IMR-90 (cell line): ENCODE measurements around the gene ZNF471. TPM values are rescaled to one million over a fixed set of nuclear protein-coding genes. Genes with fewer than 3 reads are reported as not detected.

Experiments
- ATAC-seq: fragments of 200-7000 bp; cut with Tn5 transposase; 2 replicates; pipeline ENCODE4 v1.9.1; 2020; ENCODE audit warnings: low read depth, mild to moderate bottlenecking, moderate library complexity
- BruUV-seq: library from RNA; stranded (reverse); fragments of 400-500 nt; replicated peaks from 2 replicates; lab custom pipeline; 2021; lab: Mats Ljungman, UMichigan
- CTCF ChIA-PET: fragments of 300-600 bp; formaldehyde crosslinking; extraction: SDS; loops from one replicate; lab custom pipeline; 2021; ENCODE audit warnings: antibody characterized with exemption; lab: Yijun Ruan, JAX
- POLR2A ChIA-PET: fragments of 300-600 bp; sonication (Branson Sonifier 250); formaldehyde crosslinking; loops from one replicate; lab custom pipeline; 2022; ENCODE audit warnings: antibody characterized with exemption; ENCODE audit not compliant: unreplicated experiment; lab: Charles Lee
- DNase-seq: peaks from one replicate; pipeline ENCODE4 v3.0.0; 2013
- H2AFZ ChIP-seq: replicated peaks from 2 replicates; pipeline ENCODE3; 2013; ENCODE audit warnings: low read length, mild to moderate bottlenecking; ENCODE audit not compliant: poor library complexity
- H2AK5ac ChIP-seq: 2 replicates; pipeline ENCODE4 v1.6.1; 2013; ENCODE audit warnings: low read depth, low read length, inconsistent platforms
- H2AK9ac ChIP-seq: replicated peaks from 2 replicates; pipeline ENCODE3; 2013; ENCODE audit warnings: mild to moderate bottlenecking, low read depth, low read length, moderate library complexity; ENCODE audit not compliant: poor library complexity
- H2BK120ac ChIP-seq: 2 replicates; pipeline ENCODE4 v1.6.1; 2013; ENCODE audit warnings: low read depth, low read length, inconsistent platforms
- H2BK15ac ChIP-seq: 3 replicates; pipeline ENCODE4 v1.6.1; 2013; ENCODE audit warnings: low read depth, low read length, inconsistent platforms
- H2BK20ac ChIP-seq: 2 replicates; pipeline ENCODE4 v1.6.1; 2013; ENCODE audit warnings: low read depth, mild to moderate bottlenecking, inconsistent platforms, low read length, moderate library complexity
- H2BK5ac ChIP-seq: 2 replicates; pipeline ENCODE4 v1.6.1; 2013; ENCODE audit warnings: mild to moderate bottlenecking, low read depth, low read length, inconsistent platforms; ENCODE audit not compliant: poor library complexity, severe bottlenecking
- H3K14ac ChIP-seq: replicated peaks from 2 replicates; pipeline ENCODE4 v1.6.1; 2013; ENCODE audit warnings: low read depth, low read length, inconsistent platforms
- H3K18ac ChIP-seq: 2 replicates; pipeline ENCODE4 v1.6.1; 2013; ENCODE audit warnings: low read depth, low read length, control low read depth
- H3K23ac ChIP-seq: 2 replicates; pipeline ENCODE4 v1.6.1; 2013; ENCODE audit warnings: low read depth, low read length, inconsistent platforms
- H3K27ac ChIP-seq: 2 replicates; pipeline ENCODE4 v1.5.1; 2013; ENCODE audit warnings: mild to moderate bottlenecking, control low read depth, low read length; ENCODE audit not compliant: insufficient read depth
- H3K27me3 ChIP-seq: 2 replicates; pipeline ENCODE4 v1.6.1; 2013; ENCODE audit warnings: low read length; ENCODE audit not compliant: control insufficient read depth, insufficient read depth
- H3K36me3 ChIP-seq: 2 replicates; pipeline ENCODE4 v1.6.1; 2013; ENCODE audit warnings: low read length, mixed read lengths; ENCODE audit not compliant: control insufficient read depth, insufficient read depth
- H3K4ac ChIP-seq: 2 replicates; pipeline ENCODE4 v1.6.1; 2013; ENCODE audit warnings: low read depth, low read length, inconsistent platforms
- H3K4me1 ChIP-seq: 2 replicates; pipeline ENCODE4 v1.6.1; 2013; ENCODE audit warnings: low read length, mixed read lengths; ENCODE audit not compliant: control insufficient read depth, insufficient read depth
- H3K4me2 ChIP-seq: 2 replicates; pipeline ENCODE4 v1.6.1; 2013; ENCODE audit warnings: low read depth, mild to moderate bottlenecking, control low read depth, low read length, moderate library complexity
- H3K4me3 ChIP-seq: 2 replicates; pipeline ENCODE4 v1.5.1; 2013; ENCODE audit warnings: low read depth, mild to moderate bottlenecking, control low read depth, low read length, moderate library complexity; ENCODE audit not compliant: insufficient read depth
- H3K56ac ChIP-seq: 2 replicates; pipeline ENCODE4 v1.6.1; 2013; ENCODE audit warnings: low read length, inconsistent platforms; ENCODE audit not compliant: insufficient read depth; ENCODE audit errors: extremely low read depth
- H3K79me1 ChIP-seq, 2 experiments: 2 replicates each; pipeline ENCODE4 v1.6.1; 2013; ENCODE audit warnings: low read length in 2 of 2, inconsistent platforms in 1 of 2, low read depth in 1 of 2
- H3K9ac ChIP-seq: 2 replicates; pipeline ENCODE4 v1.6.1; 2013; ENCODE audit warnings: low read depth, low read length, control low read depth
- H3K9me1 ChIP-seq: 2 replicates; pipeline ENCODE4 v1.6.1; 2013; ENCODE audit warnings: low read length, inconsistent platforms; ENCODE audit not compliant: insufficient read depth
- H3K9me3 ChIP-seq: 2 replicates; pipeline ENCODE4 v1.6.1; 2013; ENCODE audit warnings: low read length; ENCODE audit not compliant: control insufficient read depth, insufficient read depth
- H4K20me1 ChIP-seq: 2 replicates; pipeline ENCODE4 v1.6.1; 2013; ENCODE audit warnings: low read length, inconsistent platforms; ENCODE audit not compliant: insufficient read depth
- H4K5ac ChIP-seq: 2 replicates; pipeline ENCODE4 v1.6.1; 2013; ENCODE audit warnings: mild to moderate bottlenecking, low read depth, low read length, control low read depth
- H4K8ac ChIP-seq, 2 experiments: 2 replicates each; pipeline ENCODE4 v1.6.1; 2013; ENCODE audit warnings: low read depth in 2 of 2, low read length in 2 of 2, control low read depth in 1 of 2, inconsistent platforms in 1 of 2
- H4K91ac ChIP-seq: 2 replicates; pipeline ENCODE4 v1.6.1; 2013; ENCODE audit warnings: low read depth, low read length, inconsistent platforms; ENCODE audit not compliant: insufficient read depth
- CTCF ChIP-seq: conservative IDR thresholded peaks from 2 replicates; pipeline ENCODE4 v1.5.1; 2012; ENCODE audit warnings: mild to moderate bottlenecking, low read depth, low read length, improper control_type of control experiment
- ELK1 ChIP-seq: fragments of 150-350 bp; IDR thresholded peaks from 2 replicates; pipeline ENCODE4 v1.6.1; 2016; ENCODE audit warnings: low read depth, mild to moderate bottlenecking, low read length, moderate library complexity, borderline replicate concordance
- FOS ChIP-seq: fragments of 150-350 bp; IDR thresholded peaks from 2 replicates; pipeline ENCODE4 v1.6.1; 2016; ENCODE audit warnings: low read depth, low read length
- RAD21 ChIP-seq: IDR thresholded peaks from 2 replicates; pipeline ENCODE4 v1.6.1; 2012; ENCODE audit warnings: low read length, improper control_type of control experiment
- RCOR1 ChIP-seq: IDR thresholded peaks from 2 replicates; pipeline ENCODE4 v1.6.1; 2012; ENCODE audit warnings: mild to moderate bottlenecking, low read length, improper control_type of control experiment; ENCODE audit not compliant: insufficient replicate concordance
- RFX5 ChIP-seq: IDR thresholded peaks from 2 replicates; pipeline ENCODE4 v1.8.0; 2012; ENCODE audit warnings: low read depth, mild to moderate bottlenecking, low read length, moderate library complexity
- SMC3 ChIP-seq: fragments of 150-350 bp; IDR thresholded peaks from 2 replicates; pipeline ENCODE4 v1.6.1; 2016; ENCODE audit warnings: low read depth, mild to moderate bottlenecking, antibody characterized with exemption, low read length, moderate library complexity
- WGBS, 2 experiments: methylation state at CpG; one replicate each; pipeline versions ENCODE4 v1.1.5 to v1.1.7; 2013; ENCODE audit warnings: missing lambda C conversion rate in 2 of 2; ENCODE audit not compliant: insufficient read length in 1 of 2; ENCODE audit errors: extremely low coverage in 2 of 2; 5-methylcytosine and 5-hydroxymethylcytosine counted together
- dilution Hi-C: fragments of 300-500 bp; cut with HindIII; formaldehyde crosslinking; loops from one replicate; pipeline ENCODE4 v1.14.3; 2018; ENCODE audit warnings: low sequenced_read_pairs; ENCODE audit not compliant: unreplicated experiment
- in situ Hi-C: fragments of 300-500 bp; cut with MboI; formaldehyde crosslinking; loops from 3 replicates; pipeline ENCODE4 v1.14.3; 2019; ENCODE audit warnings: low sequenced_read_pairs, inconsistent platforms, mixed read lengths
- intact Hi-C: fragments of 100-400 bp; cut with micrococcal nuclease; formaldehyde crosslinking; loops from 2 replicates; pipeline ENCODE4 v1.10.0; 2022
- polyA plus RNA-seq, 3 experiments: library from polyadenylated mRNA; depleted of rRNA; stranded (reverse); fragments of >200 nt; gene quantifications; 2 replicates each; pipeline ENCODE4 v1.2.3, GENCODE V29; 2012; ENCODE audit warnings: low replicate concordance in 1 of 3
- total RNA-seq: library from RNA; depleted of rRNA; stranded (reverse); fragments of >200 nt; gene quantifications from 2 replicates; pipeline ENCODE4 v1.2.3, GENCODE V29; 2012

Gene ZNF471
- total and polyA plus RNA-seq, 2 of the 4 experiments (the other 2 are of a cell fraction), result 2.3 to 2.5 TPM

DNA sequence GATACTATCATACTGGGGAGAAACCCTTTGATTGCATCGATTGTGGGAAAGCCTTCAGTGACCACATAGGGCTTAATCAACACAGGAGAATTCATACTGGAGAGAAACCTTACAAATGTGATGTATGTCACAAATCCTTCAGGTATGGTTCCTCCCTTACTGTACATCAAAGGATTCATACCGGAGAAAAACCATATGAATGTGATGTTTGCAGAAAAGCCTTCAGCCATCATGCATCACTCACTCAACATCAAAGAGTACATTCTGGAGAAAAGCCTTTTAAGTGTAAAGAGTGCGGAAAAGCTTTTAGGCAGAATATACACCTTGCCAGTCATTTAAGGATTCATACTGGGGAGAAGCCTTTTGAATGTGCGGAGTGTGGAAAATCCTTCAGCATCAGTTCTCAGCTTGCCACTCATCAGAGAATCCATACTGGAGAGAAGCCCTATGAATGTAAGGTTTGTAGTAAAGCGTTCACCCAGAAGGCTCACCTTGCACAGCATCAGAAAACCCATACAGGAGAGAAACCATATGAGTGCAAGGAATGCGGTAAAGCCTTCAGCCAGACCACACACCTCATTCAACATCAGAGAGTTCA, 46.7 kb downstream of the ZNF471 start:
- H2AK9ac ChIP-seq, result no peak overlapping the region
- peaks cover 0 to 5% of the 10 kb centered on the region in 2 experiments; a peak in 2 of 4 replicates for H3K79me1 ChIP-seq
- H3K18ac ChIP-seq, result no peak overlapping the region
- no peak overlapping the region for H2BK5ac ChIP-seq
- no peak overlapping the region for H2BK120ac ChIP-seq
- no peak overlapping the region for H4K8ac ChIP-seq
- H3K27ac ChIP-seq, result no peak overlapping the region
- H3K27me3 ChIP-seq, result no peaks in the 10 kb centered on the region
- no peak overlapping the region for H4K91ac ChIP-seq
- no peaks in the 10 kb centered on the region for H3K9me1 ChIP-seq
- no peak overlapping the region for H2AK5ac ChIP-seq
- no peaks in the 10 kb centered on the region for H3K4me1 ChIP-seq
- H4K5ac ChIP-seq, result no peak overlapping the region
- H3K4ac ChIP-seq, result no peak overlapping the region
- no peak for TF ChIP-seq CTCF
- no peak for TF ChIP-seq RFX5
- TF ChIP-seq SMC3, result no peak
- no peak for TF ChIP-seq FOS
- no peak for TF ChIP-seq RAD21
- TF ChIP-seq RCOR1, result no peak
- no peak for TF ChIP-seq ELK1
- H3K56ac ChIP-seq, result no peak overlapping the region
- dilution Hi-C loops, result no loop called here
- no TSS peak for BruUV-seq
- H2BK20ac ChIP-seq, result no peak overlapping the region
- no peak overlapping the region for H3K23ac ChIP-seq
- ATAC-seq, result no peak
- intact Hi-C loops, result no loop called here
- peaks cover 63% of the 10 kb centered on the region for H3K9me3 ChIP-seq
- H3K36me3 ChIP-seq, result peaks cover 33% of the 10 kb centered on the region
- H4K20me1 ChIP-seq, result no peaks in the 10 kb centered on the region
- no peak overlapping the region for H3K9ac ChIP-seq
- ChIA-PET POLR2A (no interaction called here), CTCF (no interaction called here)
- H3K4me2 ChIP-seq, result no peak overlapping the region
- DNase-seq, result no peak
- no peak overlapping the region for H3K14ac ChIP-seq
- in situ Hi-C loops, result no loop called here
- no peak overlapping the region for H3K4me3 ChIP-seq
- H2AFZ ChIP-seq, result no peak overlapping the region
- WGBS, 2 experiments, result no CpG with 5 or more reads among the region's 6 CpGs
- no peak overlapping the region for H2BK15ac ChIP-seq
